K562 (cell line): ENCODE results near the gene LSM6. TPM values are rescaled to one million over a fixed set of nuclear protein-coding genes. Genes with fewer than 3 reads are reported as not detected.

ENCODE experiments used
- ATAC-seq: fragments of 200-7000 bp; cut with Tn5 transposase; 3 replicates; pipeline ENCODE4 v1.9.1; 2020; ENCODE audit warnings: moderate library complexity
- BruUV-seq: library from RNA; stranded (reverse); fragments of 400-500 nt; replicated peaks from 2 replicates; lab custom pipeline; 2021; lab: Mats Ljungman, UMichigan
- CTCF ChIA-PET: fragments of 300-600 bp; formaldehyde crosslinking; extraction: SDS; loops from one replicate; lab custom pipeline; 2021; ENCODE audit warnings: low intra/inter-chr PET ratio; lab: Yijun Ruan, JAX
- POLR2A ChIA-PET: fragments of 300-600, 350-650 bp; sonication (Branson Sonifier 250); formaldehyde crosslinking; extraction: SDS; loops from one replicate; lab custom pipeline; 2021; ENCODE audit warnings: antibody characterized with exemption, inconsistent platforms; lab: Yijun Ruan, JAX
- DNase-seq, 4 experiments: peaks; one replicate each; pipeline versions ENCODE4 v3.0.0 to v3.0.0-alpha.2; 2011 to 2018; ENCODE audit warnings: low spot score in 3 of 4, mixed read lengths in 3 of 4; ENCODE audit errors: extremely low read depth in 1 of 4
- FAIRE-seq: peaks from 2 replicates; lab custom pipeline; 2011; peaks lifted over from hg19 to GRCh38; lab: Jason Lieb, UNC
- H2AFZ ChIP-seq: 2 replicates; pipeline ENCODE4 v1.6.0; 2011; ENCODE audit warnings: low read depth, low read length, control low read depth, inconsistent platforms
- H3K27ac ChIP-seq: fragments of 200-600 bp; 3 replicates; pipeline ENCODE4 v1.8.0; 2011; ENCODE audit warnings: low read depth, mild to moderate bottlenecking, control low read depth, inconsistent platforms, low read length, moderate library complexity, mixed read lengths; ENCODE audit errors: extremely low read depth
- H3K27me3 ChIP-seq, 2 experiments: fragments of 300-600 bp in 1 of 2; 2 replicates in 1 of 2; 3 replicates in 1 of 2; pipeline versions ENCODE4 v1.6.0 to v1.8.0; 2011; ENCODE audit warnings: inconsistent platforms in 2 of 2, low read length in 2 of 2, mild to moderate bottlenecking in 1 of 2, mixed read lengths in 1 of 2, moderate library complexity in 1 of 2; ENCODE audit not compliant: control insufficient read depth in 2 of 2, insufficient read depth in 2 of 2
- H3K36me3 ChIP-seq: fragments of 300-600 bp; 3 replicates; pipeline ENCODE4 v1.8.0; 2011; ENCODE audit warnings: mild to moderate bottlenecking, low read length, inconsistent platforms; ENCODE audit not compliant: control insufficient read depth, insufficient read depth
- H3K4me1 ChIP-seq, 2 experiments: fragments of 200-600 bp in 1 of 2; replicated peaks in 1 of 2; 2 replicates in 1 of 2; 3 replicates in 1 of 2; pipeline versions ENCODE4 v1.5.1 to v1.8.0; 2011; ENCODE audit warnings: inconsistent platforms in 2 of 2, low read length in 2 of 2, mild to moderate bottlenecking in 1 of 2, mixed read lengths in 1 of 2, moderate library complexity in 1 of 2; ENCODE audit not compliant: control insufficient read depth in 2 of 2, insufficient read depth in 2 of 2
- H3K4me2 ChIP-seq: 2 replicates; pipeline ENCODE4 v1.6.1; 2011; ENCODE audit warnings: low read length, control low read depth, inconsistent platforms, mixed read lengths; ENCODE audit not compliant: insufficient read depth
- H3K4me3 ChIP-seq: fragments of 200-600 bp; sonication (generic), shearing (Covaris generic); 2 replicates; pipeline ENCODE4 v1.5.1; 2016; ENCODE audit warnings: control low read depth, inconsistent platforms
- H3K79me2 ChIP-seq: fragments of 200-600 bp; 3 replicates; pipeline ENCODE4 v1.8.0; 2011; ENCODE audit warnings: low read length, inconsistent platforms; ENCODE audit not compliant: control insufficient read depth, insufficient read depth
- H3K9ac ChIP-seq, 2 experiments: 2 replicates each; pipeline versions ENCODE4 v1.6.0 to v1.6.1; 2011; ENCODE audit warnings: low read depth in 2 of 2, low read length in 2 of 2, control low read depth in 1 of 2, inconsistent platforms in 1 of 2, mild to moderate bottlenecking in 1 of 2, mixed read lengths in 1 of 2; ENCODE audit not compliant: insufficient read depth in 1 of 2
- H3K9me1 ChIP-seq: one replicate; pipeline ENCODE4 v1.6.0; 2011; ENCODE audit warnings: inconsistent platforms, mild to moderate bottlenecking, low read length, moderate library complexity; ENCODE audit not compliant: control insufficient read depth, insufficient read depth
- H3K9me3 ChIP-seq: replicated peaks from 2 replicates; pipeline ENCODE4 v1.5.1; 2011; ENCODE audit warnings: low read depth, low read length, inconsistent platforms; ENCODE audit not compliant: control insufficient read depth, insufficient read depth
- H4K20me1 ChIP-seq: replicated peaks from 2 replicates; pipeline ENCODE4 v1.6.1; 2011; ENCODE audit warnings: low read length, inconsistent platforms, mixed read lengths; ENCODE audit not compliant: control insufficient read depth, insufficient read depth
- EWSR1 ChIP-seq: fragments of 450-650 bp; IDR thresholded peaks from 2 replicates; pipeline ENCODE4 v1.6.1; 2018; ENCODE audit warnings: borderline replicate concordance, mild to moderate bottlenecking, low read depth, moderate library complexity; ENCODE audit not compliant: partially characterized antibody
- HMG20A ChIP-seq: fragments of 450-650 bp; formaldehyde crosslinking; conservative IDR thresholded peaks from 2 replicates; pipeline ENCODE4 v1.4.0; 2020; ENCODE audit warnings: mild to moderate bottlenecking, mixed read lengths
- KLF6 ChIP-seq: fragments of 250-450 bp; sonication (Bioruptor Pico); IDR thresholded peaks from 2 replicates; pipeline ENCODE4 v1.4.0; 2020; ENCODE audit warnings: mild to moderate bottlenecking, moderate library complexity, borderline replicate concordance
- RCOR1 ChIP-seq, 2 experiments: IDR thresholded peaks; 2 replicates each; pipeline ENCODE4 v1.6.1; 2012; ENCODE audit warnings: low read depth in 2 of 2, low read length in 2 of 2, borderline replicate concordance in 1 of 2, improper control_type of control experiment in 1 of 2
- ZFX ChIP-seq: sonication (generic); formaldehyde crosslinking; IDR thresholded peaks from 2 replicates; pipeline ENCODE4 v1.8.0; 2022; ENCODE audit warnings: mild to moderate bottlenecking, missing genetic modification reagents, moderate library complexity
- ZNF253 ChIP-seq: fragments of 250-450 bp; sonication (Bioruptor Pico); conservative IDR thresholded peaks from 2 replicates; pipeline ENCODE4 v1.6.1; 2021; ENCODE audit warnings: mild to moderate bottlenecking
- ZNF583 ChIP-seq: fragments of 250-450 bp; sonication (Bioruptor Pico); IDR thresholded peaks from 2 replicates; pipeline ENCODE4 v1.4.0; 2020
- WGBS: fragments of 100-300 bp; shearing (Covaris generic); methylation state at CpG from one replicate; pipeline ENCODE4 v1.1.6; 2016; ENCODE audit warnings: low coverage, mixed read lengths; ENCODE audit not compliant: insufficient coverage; ENCODE audit errors: missing lambda C conversion rate; 5-methylcytosine and 5-hydroxymethylcytosine counted together
- in situ Hi-C: fragments of 300-500 bp; cut with MboI; formaldehyde crosslinking; loops from 4 replicates; pipeline ENCODE4 v1.15.0; 2018; ENCODE audit warnings: inconsistent platforms, mixed read lengths
- intact Hi-C: fragments of 100-400 bp; cut with micrococcal nuclease; formaldehyde crosslinking; loops from 2 replicates; pipeline ENCODE4 v1.14.2; 2022
- polyA plus RNA-seq, 8 experiments: library from polyadenylated mRNA; depleted of rRNA in 4 of 8; stranded (reverse) in 5 of 8; unstranded in 3 of 8; fragments of >200 nt; fragmentation: Nextera tagmentation in 2 of 8; fragmentation: Illumina TruSeq in 1 of 8; extraction: Ambion mirVana in 2 of 8; extraction: Trizol in 1 of 8; gene quantifications; 2 replicates each; pipeline versions ENCODE4 v1.2.1 to v1.2.3, GENCODE V29; 2011 to 2014; ENCODE audit warnings: inconsistent platforms in 1 of 8, missing spikeins in 1 of 8
- total RNA-seq, 7 experiments: library from RNA; depleted of rRNA in 6 of 7; stranded (reverse); fragments of >200 nt in 6 of 7; fragmentation: Illumina TruSeq in 2 of 7; extraction: Trizol in 2 of 7; gene quantifications; 2 replicates each; pipeline versions ENCODE4 v1.2.1 to v1.2.3, GENCODE V29; 2011 to 2021; ENCODE audit warnings: low replicate concordance in 1 of 7
- TF ChIP-seq, protein P1 (sequence below), 2 experiments: fragments of 450-650 bp; IDR thresholded peaks; 2 replicates each; pipeline ENCODE4 v1.6.1; 2016

Gene LSM6
- total and polyA plus RNA-seq, 9 of the 15 experiments (the other 6 are each of a cell fraction or from before 2014, with no cell fraction given): 39.9 to 150 (median 97.4) TPM

DNA sequence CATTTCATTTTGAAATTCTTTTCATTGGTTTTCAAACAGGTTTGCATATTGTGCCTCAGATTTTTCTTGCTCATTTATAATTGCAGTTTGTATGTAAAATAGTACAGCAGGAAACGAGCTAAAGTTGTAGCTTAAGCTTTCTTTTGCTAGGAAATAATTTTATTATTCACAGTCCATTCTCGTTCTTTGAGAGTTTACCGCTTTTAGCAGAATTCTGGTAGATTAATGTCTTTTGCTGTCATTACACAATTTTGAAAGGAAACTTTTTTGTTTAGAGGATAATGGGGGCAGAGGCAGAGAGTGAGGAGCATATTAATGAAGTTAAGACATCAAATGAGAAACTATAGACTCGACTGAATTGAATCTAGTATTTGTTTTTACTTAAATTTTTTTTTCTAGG, 10.5 kb downstream of the LSM6 start:
- CTCF ChIA-PET: no interaction called here
- H3K27ac ChIP-seq: no peak overlapping the region
- BruUV-seq: no TSS peak
- H3K27me3 ChIP-seq: no peaks in the 10 kb centered on the region
- POLR2A ChIA-PET: no interaction called here
- intact Hi-C loops (no loop called here), in situ Hi-C loops (no loop called here)
- no peaks in the 10 kb centered on the region for H4K20me1 ChIP-seq
- H3K4me3 ChIP-seq: no peak overlapping the region
- WGBS: 88% methylated on average over 4 of the region's 4 CpGs
- H3K9me1 ChIP-seq: no peaks in the 10 kb centered on the region
- H3K36me3 ChIP-seq: peaks cover 63% of the 10 kb centered on the region
- no peak for TF ChIP-seq ZNF253 (CRISPR knock-in tag)
- H3K79me2 ChIP-seq: peaks cover 10% of the 10 kb centered on the region; the same call in 2 of the 3 replicates
- DNase-seq (no peak), ATAC-seq (no peak), FAIRE-seq (no peak)
- H3K9me3 ChIP-seq: no peaks in the 10 kb centered on the region
- no peak overlapping the region for H3K4me2 ChIP-seq
- H2AFZ ChIP-seq: no peak overlapping the region
- H3K4me1 ChIP-seq: no peaks in the 10 kb centered on the region; a peak in 1 of 5 replicates
- no peak overlapping the region for H3K9ac ChIP-seq

- no TSS peak for BruUV-seq
- 84% methylated on average over 3 of the region's 3 CpGs for WGBS
- Histone ChIP-seq H3K4me1 (no peaks in the 10 kb centered on the region; a peak in 1 of 5 replicates), H3K36me3 (peaks cover 67% of the 10 kb centered on the region), H3K9me1 (no peaks in the 10 kb centered on the region), H3K9ac (no peak overlapping the region), H3K4me3 (no peak overlapping the region), H3K9me3 (no peaks in the 10 kb centered on the region), H4K20me1 (no peaks in the 10 kb centered on the region), H3K79me2 (peaks cover 5% of the 10 kb centered on the region; the same call in 1 of the 3 replicates), H3K4me2 (no peak overlapping the region), H2AFZ (no peak overlapping the region), H3K27ac (no peak overlapping the region), H3K27me3 (no peaks in the 10 kb centered on the region)
- DNase-seq: no peak
- in situ Hi-C loops (no loop called here), intact Hi-C loops (no loop called here)
- POLR2A ChIA-PET: no interaction called here
- CTCF ChIA-PET: no interaction called here
- ATAC-seq: no peak
- TF ChIP-seq, protein P1, sequence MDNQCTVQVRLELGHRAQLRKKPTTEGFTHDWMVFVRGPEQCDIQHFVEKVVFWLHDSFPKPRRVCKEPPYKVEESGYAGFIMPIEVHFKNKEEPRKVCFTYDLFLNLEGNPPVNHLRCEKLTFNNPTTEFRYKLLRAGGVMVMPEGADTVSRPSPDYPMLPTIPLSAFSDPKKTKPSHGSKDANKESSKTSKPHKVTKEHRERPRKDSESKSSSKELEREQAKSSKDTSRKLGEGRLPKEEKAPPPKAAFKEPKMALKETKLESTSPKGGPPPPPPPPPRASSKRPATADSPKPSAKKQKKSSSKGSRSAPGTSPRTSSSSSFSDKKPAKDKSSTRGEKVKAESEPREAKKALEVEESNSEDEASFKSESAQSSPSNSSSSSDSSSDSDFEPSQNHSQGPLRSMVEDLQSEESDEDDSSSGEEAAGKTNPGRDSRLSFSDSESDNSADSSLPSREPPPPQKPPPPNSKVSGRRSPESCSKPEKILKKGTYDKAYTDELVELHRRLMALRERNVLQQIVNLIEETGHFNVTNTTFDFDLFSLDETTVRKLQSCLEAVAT (IDR thresholded peaks at IDR 0.05): no peak
- TF ChIP-seq RCOR1 (IDR thresholded peaks at IDR 0.05; ENCODE audit: borderline replicate concordance in 1 of 2, low read depth in 2 of 2, low read length in 2 of 2) (no peak), EWSR1 (no peak), ZNF583 (no peak), ZFX (CRISPR knock-in tag) (no peak), HMG20A (no peak), KLF6 (CRISPR knock-in tag) (no peak)
- FAIRE-seq: no peak
Measured at GRCh38 chr4:146186596-146186995, 11.1 kb downstream of the LSM6 start.
